CD4-positive, CD25-positive, alpha-beta regulatory T cell (primary cell): ENCODE results near the gene HIBCH. TPM values are rescaled to one million over a fixed set of nuclear protein-coding genes. Genes with fewer than 3 reads are reported as not detected.

ENCODE experiments used
- ATAC-seq, 2 donors: fragments of 150-1000 bp; cut with Tn5 transposase; one replicate each; pipeline ENCODE4 v1.10.0; 2021; ENCODE audit warnings: low read depth in 2 of 2, moderate number of reproducible peaks in 2 of 2, moderate library complexity in 1 of 2
- DNase-seq, 3 donors: peaks; one replicate each; pipeline versions ENCODE4 v3.0.0 to v3.0.0-alpha.2; 2012 to 2022; ENCODE audit warnings: mixed read lengths in 1 of 3
- H3K27ac ChIP-seq: one replicate; pipeline ENCODE4 v1.7.0; 2013; ENCODE audit warnings: mild to moderate bottlenecking, low read length; ENCODE audit not compliant: insufficient read depth, poor library complexity, severe bottlenecking
- H3K27me3 ChIP-seq: one replicate; pipeline ENCODE4 v1.7.0; 2013; ENCODE audit warnings: low read length; ENCODE audit not compliant: control insufficient read depth, insufficient read depth
- H3K36me3 ChIP-seq: one replicate; pipeline ENCODE4 v1.7.0; 2013; ENCODE audit warnings: mild to moderate bottlenecking, low read length, moderate library complexity; ENCODE audit not compliant: control insufficient read depth, insufficient read depth
- H3K4me1 ChIP-seq: 2 replicates; pipeline ENCODE4 v1.7.0; 2013; ENCODE audit warnings: mild to moderate bottlenecking, low read length; ENCODE audit not compliant: insufficient read depth, control insufficient read depth, poor library complexity, severe bottlenecking
- H3K4me3 ChIP-seq: one replicate; pipeline ENCODE4 v1.7.0; 2013; ENCODE audit warnings: low read depth, mild to moderate bottlenecking, low read length, moderate library complexity
- H3K9me3 ChIP-seq, 2 experiments: 1 replicate in 1 of 2; 2 replicates in 1 of 2; pipeline ENCODE4 v1.7.0; 2013; ENCODE audit warnings: low read length in 2 of 2, mild to moderate bottlenecking in 1 of 2, moderate library complexity in 1 of 2; ENCODE audit not compliant: control insufficient read depth in 2 of 2
- H3K27ac Mint-ChIP-seq, 3 donors: one replicate each; pipeline ENCODE4 v1.8.0; 2020 to 2022; ENCODE audit warnings: mild to moderate bottlenecking in 3 of 3, mixed read lengths in 3 of 3, moderate library complexity in 2 of 3
- H3K27me3 Mint-ChIP-seq: one replicate; pipeline ENCODE4 v1.8.0; 2022; ENCODE audit warnings: mild to moderate bottlenecking, mixed read lengths
- H3K36me3 Mint-ChIP-seq: one replicate; pipeline ENCODE4 v1.8.0; 2020; ENCODE audit warnings: mixed read lengths
- H3K4me1 Mint-ChIP-seq, 4 donors: one replicate each; pipeline ENCODE4 v1.8.0; 2020 to 2022; ENCODE audit warnings: mixed read lengths in 4 of 4, mild to moderate bottlenecking in 1 of 4
- H3K4me3 Mint-ChIP-seq, 4 donors: one replicate each; pipeline ENCODE4 v1.8.0; 2020 to 2022; ENCODE audit warnings: mild to moderate bottlenecking in 4 of 4, mixed read lengths in 4 of 4, moderate library complexity in 3 of 4
- H3K9me3 Mint-ChIP-seq, 7 donors: one replicate each; pipeline ENCODE4 v1.8.0; 2020 to 2022; ENCODE audit warnings: mixed read lengths in 7 of 7, mild to moderate bottlenecking in 3 of 7, moderate library complexity in 2 of 7
- polyA plus RNA-seq, 4 donors: library from polyadenylated mRNA; unstranded; fragments of 300-500 nt; fragmentation: Illumina TruSeq; gene quantifications; one replicate each; pipeline ENCODE4 v1.2.3, GENCODE V29; 2021
- total RNA-seq: library from RNA; stranded (reverse); gene quantifications from one replicate; pipeline ENCODE4 v1.2.3, GENCODE V29; 2022

The HIBCH gene
- total and polyA plus RNA-seq, 5 donors from 2014 or later: 21.0 to 31.2 (median 22.7) TPM

DNA sequence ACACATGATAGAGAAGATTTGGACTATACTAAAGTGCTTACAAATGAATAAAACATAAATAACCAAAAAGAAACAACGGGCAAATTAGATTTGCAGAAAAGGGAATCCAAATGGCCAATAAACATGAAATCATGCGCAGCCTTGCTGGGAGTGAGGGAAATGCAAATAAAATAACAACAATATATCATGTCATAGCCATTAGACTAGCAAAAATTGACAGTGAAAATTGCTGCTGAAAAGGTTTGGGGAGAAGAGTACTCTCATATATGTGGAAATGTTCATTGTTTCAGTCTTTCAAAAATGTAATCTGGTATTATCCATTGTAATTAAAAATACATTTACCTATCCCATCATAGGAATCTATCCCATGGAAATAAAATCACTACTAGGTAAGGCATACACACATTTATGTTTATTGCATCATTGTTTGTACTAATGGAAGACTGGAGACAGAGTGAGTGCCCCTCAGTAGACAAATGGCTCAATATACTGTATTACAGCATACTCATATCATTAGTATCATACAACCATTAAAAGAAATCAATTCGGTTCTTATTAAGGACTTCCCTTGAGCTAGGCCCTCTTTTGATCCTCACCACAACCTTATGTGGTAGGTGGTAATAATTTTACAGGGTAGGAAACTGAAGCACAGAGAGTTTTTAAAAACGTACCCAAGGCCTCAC lies 163.0 kb downstream of the HIBCH start:
- Histone ChIP-seq H3K4me3 (no peak overlapping the region), H3K9me3 (peaks cover 0 to 1% of the 10 kb centered on the region in 2 experiments), H3K36me3 (no peaks in the 10 kb centered on the region), H3K27ac (no peak overlapping the region), H3K4me1 (no peaks in the 10 kb centered on the region), H3K27me3 (no peaks in the 10 kb centered on the region)
- DNase-seq (no peak), ATAC-seq (no peak)
- Mint-ChIP-seq H3K27me3 (peaks cover 7% of the 10 kb centered on the region), H3K4me1 (no peaks in the 10 kb centered on the region), H3K4me3 (no peak overlapping the region), H3K36me3 (no peaks in the 10 kb centered on the region), H3K9me3 (peaks cover 0 to 4% (median 0%) of the 10 kb centered on the region in 7 donors), H3K27ac (no peak overlapping the region)

Other genes with a start within 250 kb of the HIBCH start
- gene INPP1, start 23.8 kb upstream of the HIBCH start, total RNA-seq: 8.2 TPM
- 10 to 100 TPM in 3 of 4 donors, 1 to 10 TPM in 1; 5.3 to 13.5 (median 13.1) TPM for gene INPP1, start 23.8 kb upstream of the HIBCH start, polyA plus RNA-seq
- gene MFSD6, start 88.5 kb upstream of the HIBCH start, total RNA-seq: 67.1 TPM
- 10 to 100 TPM; 24.0 to 38.8 (median 27.2) TPM for gene MFSD6, start 88.5 kb upstream of the HIBCH start, polyA plus RNA-seq
- 10.7 TPM for gene NEMP2, start 214.9 kb upstream of the HIBCH start, total RNA-seq
- gene NEMP2, start 214.9 kb upstream of the HIBCH start, polyA plus RNA-seq: 10 to 100 TPM; 10.9 to 14.9 (median 14.5) TPM